A549 (cell line): Measurements from ENCODE around the gene COPS4. TPM values are rescaled to one million over a fixed set of nuclear protein-coding genes. Genes with fewer than 3 reads are reported as not detected.
A peak's percentile ranks its signal among the peaks of the same experiment; 100 is the strongest.

Experiments
- ATAC-seq, 2 experiments: fragments of 200-7000 bp in 1 of 2; fragments of >200 bp in 1 of 2; cut with Nextera tagmentation in 1 of 2; cut with Tn5 transposase in 1 of 2; 3 replicates each; pipeline versions ENCODE4 v1.8.0 to v1.9.1; 2018 to 2020; ENCODE audit warnings: mild to moderate bottlenecking in 1 of 2, moderate library complexity in 1 of 2
- CTCF ChIA-PET: fragments of 300-600 bp; sonication (Branson Sonifier 250); formaldehyde crosslinking; extraction: SDS; loops from one replicate; lab custom pipeline; 2021; ENCODE audit warnings: antibody characterized with exemption, inconsistent platforms; lab: Yijun Ruan, JAX
- POLR2A ChIA-PET: fragments of 350-600 bp; formaldehyde crosslinking; extraction: SDS; loops from one replicate; lab custom pipeline; 2021; ENCODE audit warnings: antibody characterized with exemption, inconsistent platforms; lab: Yijun Ruan, JAX
- DNase-seq, 2 experiments: peaks; one replicate each; pipeline versions ENCODE4 v3.0.0 to v3.0.0-alpha.2; 2011 to 2016; ENCODE audit warnings: low read depth in 1 of 2, low spot score in 1 of 2
- FAIRE-seq: peaks from 2 replicates; lab custom pipeline; 2011; peaks lifted over from hg19 to GRCh38; lab: Jason Lieb, UNC
- H3K27ac ChIP-seq, 2 experiments: fragments of >200 bp; sonication (Bioruptor Twin); formaldehyde crosslinking; 3 replicates each; pipeline ENCODE4 v1.5.1; 2016 to 2017
- H3K4me1 ChIP-seq: fragments of >200 bp; sonication (Bioruptor Twin); formaldehyde crosslinking; 3 replicates; pipeline ENCODE4 v1.6.1; 2016
- H3K4me2 ChIP-seq: fragments of >200 bp; sonication (Bioruptor Twin); formaldehyde crosslinking; 3 replicates; pipeline ENCODE4 v1.6.1; 2016
- H3K4me3 ChIP-seq: fragments of >200 bp; sonication (Bioruptor Twin); formaldehyde crosslinking; 3 replicates; pipeline ENCODE4 v1.5.1; 2016
- H3K9me3 ChIP-seq: fragments of >200 bp; sonication (Bioruptor Twin); formaldehyde crosslinking; 3 replicates; pipeline ENCODE4 v1.6.1; 2016
- ATOH8 ChIP-seq: fragments of 250-450 bp; sonication (Bioruptor Pico); IDR thresholded peaks from 2 replicates; pipeline ENCODE4 v1.5.0; 2020; ENCODE audit warnings: low read depth, mild to moderate bottlenecking, moderate library complexity
- BCL3 ChIP-seq: fragments of >200 bp; sonication (Bioruptor Twin); formaldehyde crosslinking; IDR thresholded peaks from 3 replicates; pipeline ENCODE4 v1.6.1; 2016
- BHLHE40 ChIP-seq: IDR thresholded peaks from 2 replicates; pipeline ENCODE4 v1.6.1; 2012; ENCODE audit warnings: low read depth, low read length, inconsistent platforms
- CEBPB ChIP-seq, 2 experiments: fragments of >200 bp in 1 of 2; sonication (Bioruptor Twin) in 1 of 2; formaldehyde crosslinking in 1 of 2; IDR thresholded peaks; 2 replicates each; pipeline ENCODE4 v1.6.1; 2012 to 2016
- CHD4 ChIP-seq: fragments of 200-600 bp; sonication (generic); IDR thresholded peaks from 2 replicates; pipeline ENCODE4 v1.6.1; 2016; ENCODE audit warnings: antibody characterized with exemption, mild to moderate bottlenecking, borderline replicate concordance
- E2F6 ChIP-seq: IDR thresholded peaks from 2 replicates; pipeline ENCODE4 v1.6.1; 2012; ENCODE audit warnings: low read depth, borderline replicate concordance
- EHF ChIP-seq: fragments of 250-450 bp; sonication (Bioruptor Pico); IDR thresholded peaks from 2 replicates; pipeline ENCODE4 v1.5.0; 2020; ENCODE audit warnings: mild to moderate bottlenecking
- EHMT2 ChIP-seq: fragments of 200-600 bp; sonication (generic); IDR thresholded peaks from 2 replicates; pipeline ENCODE4 v1.6.1; 2016; ENCODE audit warnings: antibody characterized with exemption, low read depth, mild to moderate bottlenecking, moderate library complexity
- ELK1 ChIP-seq: fragments of 150-350 bp; IDR thresholded peaks from 2 replicates; pipeline ENCODE4 v1.6.1; 2014; ENCODE audit warnings: low read depth, mild to moderate bottlenecking, low read length
- EP300 ChIP-seq, 2 experiments: fragments of >200 bp; sonication (Bioruptor Twin); formaldehyde crosslinking; IDR thresholded peaks; 2 replicates in 1 of 2; 3 replicates in 1 of 2; pipeline ENCODE4 v1.6.1; 2016 to 2017
- FOSL2 ChIP-seq, 2 experiments: fragments of 450-650 bp in 1 of 2; fragments of >200 bp in 1 of 2; sonication (Bioruptor Twin) in 1 of 2; formaldehyde crosslinking; IDR thresholded peaks; 2 replicates each; pipeline versions ENCODE4 v1.5.0 to v1.6.1; 2016 to 2020; ENCODE audit warnings: mild to moderate bottlenecking in 1 of 2, moderate library complexity in 1 of 2
- GATA3 ChIP-seq: IDR thresholded peaks from 2 replicates; pipeline ENCODE4 v1.6.1; 2012; ENCODE audit warnings: borderline replicate concordance
- HES2 ChIP-seq: fragments of >200 bp; sonication (Bioruptor Twin); formaldehyde crosslinking; IDR thresholded peaks from 2 replicates; pipeline ENCODE4 v1.6.1; 2016
- HEYL ChIP-seq: fragments of 250-450 bp; sonication (Bioruptor Pico); IDR thresholded peaks from 2 replicates; pipeline ENCODE4 v1.8.0; 2021; ENCODE audit warnings: mild to moderate bottlenecking, moderate library complexity
- HOXA7 ChIP-seq: fragments of 250-450 bp; sonication (Bioruptor Pico); IDR thresholded peaks from 2 replicates; pipeline ENCODE4 v1.5.0; 2020; ENCODE audit warnings: mild to moderate bottlenecking, moderate library complexity
- HOXB5 ChIP-seq: fragments of 250-450 bp; sonication (Bioruptor Pico); IDR thresholded peaks from 2 replicates; pipeline ENCODE4 v1.5.0; 2020; ENCODE audit warnings: mild to moderate bottlenecking, moderate library complexity
- KDM5A ChIP-seq: fragments of 200-600 bp; sonication (generic); IDR thresholded peaks from 2 replicates; pipeline ENCODE4 v1.6.1; 2016; ENCODE audit warnings: antibody characterized with exemption, mild to moderate bottlenecking
- MYC ChIP-seq: IDR thresholded peaks from 2 replicates; pipeline ENCODE4 v1.6.1; 2012; ENCODE audit warnings: mild to moderate bottlenecking, inconsistent platforms, low read length, improper control_type of control experiment, borderline replicate concordance
- NR3C1 ChIP-seq: fragments of >200 bp; sonication (Bioruptor Twin); formaldehyde crosslinking; IDR thresholded peaks from 3 replicates; pipeline ENCODE4 v1.6.1; 2017
- PBX3 ChIP-seq: IDR thresholded peaks from 2 replicates; pipeline ENCODE4 v1.6.1; 2012
- POLR2A ChIP-seq: IDR thresholded peaks from 2 replicates; pipeline ENCODE4 v1.6.1; 2012; ENCODE audit warnings: mild to moderate bottlenecking, low read length
- RARB ChIP-seq: fragments of 250-450 bp; sonication (Bioruptor Pico); IDR thresholded peaks from 2 replicates; pipeline ENCODE4 v1.8.0; 2021; ENCODE audit warnings: mild to moderate bottlenecking, moderate library complexity
- REST ChIP-seq: fragments of 200-600 bp; sonication (generic); IDR thresholded peaks from 2 replicates; pipeline ENCODE4 v1.6.1; 2016; ENCODE audit warnings: antibody characterized with exemption, mild to moderate bottlenecking, moderate library complexity
- SMC3 ChIP-seq: fragments of >200 bp; sonication (Bioruptor Twin); formaldehyde crosslinking; IDR thresholded peaks from 3 replicates; pipeline ENCODE4 v1.6.1; 2018; ENCODE audit warnings: inconsistent platforms
- USF2 ChIP-seq: fragments of 450-650 bp; IDR thresholded peaks from 2 replicates; pipeline ENCODE4 v1.6.1; 2014; ENCODE audit warnings: antibody characterized with exemption
- WGBS: methylation state at CpG from one replicate; pipeline ENCODE4 v1.1.6; 2017; ENCODE audit errors: missing lambda C conversion rate; 5-methylcytosine and 5-hydroxymethylcytosine counted together
- polyA plus RNA-seq, 4 experiments: library from polyadenylated mRNA; depleted of rRNA in 3 of 4; stranded (reverse); fragments of >200 nt; fragmentation: RNase III in 1 of 4; extraction: RNeasy Plus Mini Kit Qiagen cat#74134 plus additional on column Dnase treatment in 1 of 4; gene quantifications; 2 replicates in 3 of 4; 3 replicates in 1 of 4; pipeline ENCODE4 v1.2.3, GENCODE V29; 2011 to 2017

The COPS4 gene
- polyA plus RNA-seq, 2 of the 4 experiments (the other 2 are of a cell fraction): 36.5 to 36.8 TPM

GRCh38 chr4:82988323-82988832 lies 46.6 kb upstream of the COPS4 start:
- no peak for FAIRE-seq
- ChIA-PET POLR2A (no interaction called here), CTCF (no interaction called here)
- Histone ChIP-seq H3K4me1 (peaks cover 20% of the 10 kb centered on the region), H3K4me3 (no peak overlapping the region), H3K4me2 (no peak overlapping the region), H3K27ac (no peak overlapping the region), H3K9me3 (no peaks in the 10 kb centered on the region)
- TF ChIP-seq KDM5A: no peak
- no peak for TF ChIP-seq HOXB5 (CRISPR knock-in tag)
- TF ChIP-seq HOXA7 (CRISPR knock-in tag): no peak
- no peak for TF ChIP-seq POLR2A
- TF ChIP-seq HES2: no peak
- TF ChIP-seq CHD4: no peak
- TF ChIP-seq MYC: no peak
- TF ChIP-seq SMC3: no peak
- no peak for TF ChIP-seq EP300 (IDR thresholded peaks at IDR 0.05)
- no peak for TF ChIP-seq EHMT2
- TF ChIP-seq BCL3: no peak
- no peak for TF ChIP-seq GATA3
- TF ChIP-seq RARB (CRISPR knock-in tag): no peak
- TF ChIP-seq USF2: no peak
- no peak for TF ChIP-seq BHLHE40
- TF ChIP-seq FOSL2 (IDR thresholded peaks at IDR 0.05): no peak
- TF ChIP-seq FOSL2 (CRISPR knock-in tag; IDR thresholded peaks at IDR 0.05): no peak
- TF ChIP-seq NR3C1: no peak
- TF ChIP-seq E2F6: no peak
- ATAC-seq: no peak
- no peak for DNase-seq
- 56% methylated on average over 2 of the region's 2 CpGs for WGBS

- no peaks in the 10 kb centered on the region for H3K9me3 ChIP-seq
- no peak overlapping the region; a peak in 1 of 6 replicates for H3K27ac ChIP-seq
- DNase-seq (no peak), FAIRE-seq (no peak), ATAC-seq (peak; percentile 24 to 30; a peak in 3 of 6 replicates)
- H3K4me3 ChIP-seq: no peak overlapping the region
- 77% methylated on average over 2 of the region's 2 CpGs for WGBS
- CTCF ChIA-PET: no interaction called here
- peaks cover 14% of the 10 kb centered on the region for H3K4me1 ChIP-seq
- POLR2A ChIA-PET: no interaction called here
- H3K4me2 ChIP-seq: peak overlapping the region; percentile 39
- TF ChIP-seq ELK1: no peak
- TF ChIP-seq EHF (CRISPR knock-in tag): no peak
- TF ChIP-seq REST: no peak
- no peak for TF ChIP-seq PBX3
- TF ChIP-seq CEBPB (IDR thresholded peaks at IDR 0.05): no peak
- TF ChIP-seq ATOH8 (CRISPR knock-in tag): no peak
- no peak for TF ChIP-seq BCL3
- TF ChIP-seq HEYL (CRISPR knock-in tag): no peak
Observed at GRCh38 chr4:82989575-82990429, 45.2 kb upstream of the COPS4 start.
